Heart right ventricle (tissue), 16 donors: ENCODE data around the gene KDM4D. TPM values are rescaled to one million over a fixed set of nuclear protein-coding genes. Genes with fewer than 3 reads are reported as not detected.

Source experiments
- ATAC-seq, 8 donors: fragments of 200-7000 bp; cut with Tn5 transposase; one replicate each; pipeline ENCODE4 v1.9.1; 2020; ENCODE audit warnings: mild to moderate bottlenecking in 8 of 8, moderate library complexity in 8 of 8, moderate number of reproducible peaks in 1 of 8
- DNase-seq, 2 donors: peaks; one replicate each; pipeline ENCODE4 v3.0.0-alpha.2; 2020
- H3K27ac ChIP-seq, 10 donors: fragments of 200-600 bp; sonication (generic) in 2 of 10; one replicate each; pipeline versions ENCODE4 v1.5.0 to v1.8.0; 2020 to 2022; ENCODE audit warnings: mild to moderate bottlenecking in 3 of 10
- H3K27me3 ChIP-seq, 7 donors: fragments of 200-600 bp; one replicate each; pipeline ENCODE4 v1.8.0; 2021 to 2022; ENCODE audit warnings: mild to moderate bottlenecking in 2 of 7
- H3K36me3 ChIP-seq, 9 donors: fragments of 200-600 bp; sonication (generic) in 1 of 9; one replicate each; pipeline versions ENCODE4 v1.5.0 to v1.8.0; 2020 to 2022; ENCODE audit warnings: mild to moderate bottlenecking in 2 of 9
- H3K4me1 ChIP-seq, 9 donors: fragments of 200-600 bp; sonication (generic) in 1 of 9; one replicate each; pipeline versions ENCODE4 v1.5.0 to v1.8.0; 2020 to 2022; ENCODE audit warnings: mild to moderate bottlenecking in 4 of 9
- H3K4me3 ChIP-seq, 10 donors: fragments of 200-600 bp; sonication (generic) in 2 of 10; one replicate each; pipeline versions ENCODE4 v1.5.0 to v1.8.0; 2020 to 2022; ENCODE audit warnings: mild to moderate bottlenecking in 7 of 10, moderate library complexity in 2 of 10
- H3K9me3 ChIP-seq, 11 donors: fragments of 200-600 bp in 10 of 11; sonication (generic) in 2 of 11; one replicate each; pipeline versions ENCODE4 v1.5.0 to v1.8.0; 2013 to 2022; ENCODE audit warnings: mild to moderate bottlenecking in 2 of 11, control low read depth in 1 of 11, moderate library complexity in 1 of 11
- CTCF ChIP-seq, 9 donors: fragments of 200-600 bp; sonication (generic) in 2 of 9; IDR thresholded peaks; one replicate each; pipeline versions ENCODE4 v1.5.0 to v1.8.0; 2021 to 2022; ENCODE audit warnings: antibody characterized with exemption in 9 of 9, mild to moderate bottlenecking in 5 of 9, moderate library complexity in 1 of 9
- WGBS, 2 donors: extraction: QIAGEN DNeasy Blood & Tissue Kit; methylation state at CpG; one replicate each; pipeline ENCODE4 v1.1.7; 2013; ENCODE audit warnings: inconsistent platforms in 1 of 2; 5-methylcytosine and 5-hydroxymethylcytosine counted together
- intact Hi-C, 10 donors: fragments of 100-400 bp; cut with DNase I; formaldehyde crosslinking; loops; one replicate each; pipeline versions ENCODE4 v1.11.1 to v1.14.2; 2022
- polyA plus RNA-seq, 2 donors: library from polyadenylated mRNA; stranded (reverse); fragments of 200-250 nt; gene quantifications; one replicate each; pipeline ENCODE4 v1.2.3, GENCODE V29; 2013
- total RNA-seq, 10 donors: library from RNA; stranded (reverse); fragmentation: NEBNext Ultra II Directional in 3 of 10; extraction: Animal tissue kit (Norgen Biotek cat#: 25700) in 3 of 10; gene quantifications; one replicate each; pipeline versions ENCODE4 v1.2.1 to v1.2.4, GENCODE V29; 2021 to 2023
- donor health status: Arrhythmogenic right ventricular cardiomyopathy.
- donor health status: ischemic (EF 13 %, LVEDD 7.1; RV severe dilation, severe dysfunction).
- donor health status: healthy with polysubstance abuse.
- donor health status: DM: no; HTN: yes; CAD: no.
- donor health status: DM: no; HTN: no; CAD: no.
- donor health status: ischemic (EF 25% LVEDD 6.9; RV normal size, moderate dysfunction).
- donor health status: ischemic (EF 25% LVEDD 5.7; RV mildly dilated, moderate dysfunction).
- donor health status: healthy.
- donor health status: DM: yes; HTN: yes; CAD: no.
- donor health status: Ischemic cardiomyopathy.
- donor health status: ischemic (EF 35%, LVEDD 5.7; RV mildly dilated, moderate dysfunction).
- donor health status: nonischemic (EF 11% LVEDD 7.7; RV severe dilation, severe dysfunction).
- donor health status: DM: yes; HTN: yes; CAD: no.
- donor health status: PGD.
- donor health status: ischemic (EF 29% LVEDD 5.4; RV normal size, mild dysfunction).
- donor health status: nonischemic (EF 23%, LVEDD 6.1; RV moderate dilation, normal function).

Gene KDM4D
- total and polyA plus RNA-seq, 12 donors, result 0.22 to 1.3 (median 0.96) TPM

DNA sequence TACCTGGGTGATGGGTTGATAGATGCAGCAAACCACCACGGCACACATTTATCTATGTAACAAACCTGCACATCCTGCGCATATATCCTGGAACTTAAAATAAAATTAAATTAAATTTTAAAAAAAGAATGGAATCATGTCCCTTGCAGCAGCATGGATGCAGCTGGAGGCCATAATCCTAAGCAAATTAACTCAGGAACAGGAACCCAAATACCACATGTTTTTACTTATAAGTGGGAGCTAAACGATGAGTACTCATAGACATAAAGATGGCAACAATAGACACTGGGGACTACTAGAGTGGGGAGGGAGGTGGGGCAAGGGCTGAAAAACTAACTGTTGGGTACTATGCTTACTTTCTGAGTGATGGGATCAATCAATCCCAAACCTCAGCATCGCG is 41.0 kb upstream of the KDM4D start:
- intact Hi-C loops, result no loop called here
- no peak for ATAC-seq

DNA sequence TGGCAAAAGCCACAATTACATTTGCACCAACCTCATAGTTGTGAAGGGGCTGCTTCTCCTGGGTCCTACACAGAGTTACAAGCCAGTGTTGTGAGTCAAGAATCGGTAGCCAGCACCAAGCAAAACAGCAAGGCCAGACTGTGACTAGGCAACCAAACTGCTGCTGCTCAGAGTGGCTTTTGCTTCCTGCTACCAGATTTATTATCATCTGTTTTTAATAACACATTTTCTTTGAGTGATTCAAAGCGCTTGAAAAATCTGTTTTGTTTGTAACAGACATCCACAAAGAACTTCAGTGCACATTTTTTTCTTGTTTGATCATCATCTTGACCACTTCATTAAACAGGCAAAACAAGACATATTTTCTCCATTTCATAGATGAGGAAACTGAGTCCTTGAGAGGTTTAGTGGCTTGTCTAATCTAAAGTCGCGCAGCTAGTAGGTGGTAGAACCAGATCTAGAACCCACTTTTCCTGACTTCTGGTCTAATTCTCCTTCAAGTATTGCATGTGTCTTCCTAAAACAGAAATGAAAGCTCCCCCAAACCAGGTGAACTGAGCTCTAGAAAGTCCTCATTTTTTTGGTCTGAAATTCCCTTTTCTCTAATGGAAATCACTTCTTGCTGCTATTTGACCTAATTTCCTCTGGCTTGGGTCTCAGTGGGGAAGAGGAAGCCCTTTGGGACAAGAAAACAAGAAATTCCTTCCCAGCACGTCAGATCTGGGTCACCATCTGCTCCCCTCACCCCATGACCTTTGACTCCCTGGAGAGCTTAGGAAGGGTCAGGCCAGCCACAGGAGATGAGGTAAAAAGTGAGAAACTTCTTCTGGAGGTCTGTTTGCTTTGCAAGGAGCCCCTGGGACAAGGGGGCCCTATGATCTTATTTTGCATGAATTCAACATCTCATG is 40.0 kb upstream of the KDM4D start:
- H3K27ac ChIP-seq, result peak overlapping the region in 9 of 10 donors; percentile 12 to 66 (median 51)
- H3K36me3 ChIP-seq, result no peaks in the 10 kb centered on the region
- intact Hi-C loops, result no loop called here
- TF ChIP-seq CTCF (IDR thresholded peaks at IDR 0.05), result no peak
- H3K9me3 ChIP-seq, result no peaks in the 10 kb centered on the region
- no peaks in the 10 kb centered on the region for H3K27me3 ChIP-seq
- peak; percentile 43 to 65 for DNase-seq
- H3K4me3 ChIP-seq, result no peak overlapping the region
- peak in 7 of 8 donors; percentile 61 to 86 (median 74) for ATAC-seq
- peaks cover 1 to 51% (median 31%) of the 10 kb centered on the region in 9 donors for H3K4me1 ChIP-seq
- 51 to 62% methylated on average over 5 of the region's 5 CpGs for WGBS, 2 donors

More for the DNA sequence above, 41.0 kb upstream of the KDM4D start:
- TF ChIP-seq CTCF (IDR thresholded peaks at IDR 0.05), result no peak
- Histone ChIP-seq H3K4me3 (no peak overlapping the region), H3K4me1 (peaks cover 6 to 52% (median 31%) of the 10 kb centered on the region in 9 donors), H3K27ac (peak overlapping the region in 2 of 10 donors; percentile 25 to 52), H3K9me3 (no peaks in the 10 kb centered on the region), H3K27me3 (no peaks in the 10 kb centered on the region), H3K36me3 (no peaks in the 10 kb centered on the region)
- DNase-seq, result no peak
- WGBS, 2 donors, result 95 to 97% methylated on average over 5 of the region's 5 CpGs

DNA sequence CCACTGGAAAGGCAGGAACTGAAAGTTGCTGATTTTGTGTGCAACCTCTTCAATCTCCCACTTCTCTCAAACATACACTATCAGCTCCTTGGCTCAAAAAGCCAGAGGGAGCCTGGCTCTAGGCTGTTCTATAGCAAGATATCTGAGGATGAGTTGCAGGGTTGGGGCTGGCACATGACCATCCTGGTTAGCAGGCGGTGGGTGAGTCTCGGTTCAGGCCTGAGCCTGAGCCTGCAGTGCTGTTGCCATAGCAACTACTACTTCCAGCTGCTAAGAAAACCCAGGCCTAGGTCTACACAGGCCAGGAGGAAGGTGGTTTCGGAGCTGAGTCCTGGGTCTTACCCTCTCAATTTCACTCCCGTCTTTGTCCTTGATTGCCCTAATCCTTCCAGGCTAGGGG is 39.1 kb upstream of the KDM4D start:
- DNase-seq, result no peak

DNA sequence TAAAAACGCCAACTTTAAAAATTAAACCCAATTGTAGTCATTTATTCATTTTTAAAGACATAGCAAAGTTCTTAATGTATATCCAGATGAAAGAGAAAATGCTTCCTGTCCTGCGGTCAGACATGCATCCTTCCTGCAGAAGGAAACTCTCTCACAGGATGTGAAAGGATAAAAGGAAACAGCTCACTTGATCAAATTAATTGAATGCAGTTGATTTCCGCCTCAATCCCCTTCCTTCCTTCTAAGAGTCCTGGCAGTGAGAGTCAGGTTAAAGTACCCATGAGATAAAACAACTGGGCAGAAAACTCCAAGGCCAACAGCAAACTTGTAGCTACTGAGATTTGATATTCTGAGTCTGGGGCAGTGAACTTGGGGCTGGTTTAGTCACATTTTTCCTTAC is 38.7 kb upstream of the KDM4D start:
- no peak for DNase-seq

More for the DNA sequence above, 39.1 kb upstream of the KDM4D start:
- H3K27me3 ChIP-seq, result no peaks in the 10 kb centered on the region
- H3K4me1 ChIP-seq, result peaks cover 7 to 51% (median 29%) of the 10 kb centered on the region in 9 donors
- peak overlapping the region in 8 of 10 donors; percentile 12 to 66 (median 38) for H3K27ac ChIP-seq
- intact Hi-C loops, result no loop called here
- WGBS, 2 donors, result 66 to 76% methylated on average over 4 of the region's 4 CpGs
- no peak for TF ChIP-seq CTCF (IDR thresholded peaks at IDR 0.05)
- no peaks in the 10 kb centered on the region for H3K9me3 ChIP-seq
- no peak for ATAC-seq
- H3K4me3 ChIP-seq, result no peak overlapping the region
- no peaks in the 10 kb centered on the region for H3K36me3 ChIP-seq

More for the DNA sequence above, 38.7 kb upstream of the KDM4D start:
- TF ChIP-seq CTCF (IDR thresholded peaks at IDR 0.05), result no peak
- peaks cover 7 to 55% (median 29%) of the 10 kb centered on the region in 9 donors for H3K4me1 ChIP-seq
- intact Hi-C loops, result no loop called here
- H3K36me3 ChIP-seq, result no peaks in the 10 kb centered on the region
- H3K9me3 ChIP-seq, result no peaks in the 10 kb centered on the region
- H3K27me3 ChIP-seq, result no peaks in the 10 kb centered on the region
- H3K27ac ChIP-seq, result peak overlapping the region in 2 of 10 donors; percentile 26 to 30
- no peak for ATAC-seq
- WGBS, 2 donors, result 73 to 77% methylated on average over 3 of the region's 3 CpGs
- no peak overlapping the region for H3K4me3 ChIP-seq
